Activated CD4-positive, alpha-beta T cell treated with anti-CD3 and anti-CD28 coated beads, Interleukin-2, amount 50 U/mL, for 48 hours (primary cell): Measurements from ENCODE around the gene ILF2.
"Not testable (repeated sequence)": the region's sequence is repeated elsewhere in the genome, so short reads cannot be mapped to it uniquely, and the experiment has no call there.

Experiments
- DNase-seq, 2 experiments: peaks; one replicate each; pipeline ENCODE4 v3.0.0-alpha.2; 2020

ILF2 gene

GRCh38 chr1:153678519-153679336 lies 7.9 kb upstream of the ILF2 start, which contains the start of gene NPR1:
Gene NPR1 (plus strand): TSS chr1:153678688. CDS start chr1:153679109, 421 bp downstream.
- DNase-seq, result peak; percentile 31 to 46

GRCh38 chr1:153677718-153678518 lies 7.1 kb upstream of the ILF2 start:
- DNase-seq, result peak; percentile 56 to 66

GRCh38 chr1:153673511-153673910 lies 2.7 kb upstream of the ILF2 start:
- DNase-seq, result no peak

- peak; percentile 69 to 74 for DNase-seq
Measured at GRCh38 chr1:153671628-153672353, 998 bp upstream of the ILF2 start.

GRCh38 chr1:153670257-153670858 lies 435 bp downstream of the ILF2 start:
- peak in 1 of 2 experiments; percentile 34 for DNase-seq

- no peak for DNase-seq
Measured at GRCh38 chr1:153669606-153670005, 1.2 kb downstream of the ILF2 start.

GRCh38 chr1:153668672-153669071 lies 2.1 kb downstream of the ILF2 start:
- DNase-seq, result not testable (repeated sequence)

- DNase-seq, result no peak
Measured at GRCh38 chr1:153667439-153667838, 3.4 kb downstream of the ILF2 start.

- DNase-seq, result no peak
Measured at GRCh38 chr1:153663211-153663610, 7.6 kb downstream of the ILF2 start.

GRCh38 chr1:153662269-153662668 lies 8.5 kb downstream of the ILF2 start:
- no peak for DNase-seq

- DNase-seq, result no peak
Measured at GRCh38 chr1:153661111-153661708, 9.6 kb downstream of the ILF2 start.

- no peak for DNase-seq
Measured at GRCh38 chr1:153659656-153660055, 11.1 kb downstream of the ILF2 start.

- DNase-seq, result no peak
Measured at GRCh38 chr1:153659175-153659534, 11.6 kb downstream of the ILF2 start.

- DNase-seq, result peak; percentile 92 to 95
Measured at GRCh38 chr1:153658400-153659174, 12.2 kb downstream of the ILF2 start, which contains the start of gene SNAPIN. Gene SNAPIN (plus strand): TSS chr1:153658703. CDS start chr1:153658744, 41 bp downstream.

- DNase-seq, result no peak
Measured at GRCh38 chr1:153655333-153655732, 15.5 kb downstream of the ILF2 start.

- no peak for DNase-seq
Measured at GRCh38 chr1:153652805-153653500, 17.8 kb downstream of the ILF2 start.

GRCh38 chr1:153651771-153652170 lies 19.0 kb downstream of the ILF2 start:
- DNase-seq, result no peak

GRCh38 chr1:153649863-153650235 lies 20.9 kb downstream of the ILF2 start:
- no peak for DNase-seq

- no peak for DNase-seq
Measured at GRCh38 chr1:153649137-153649862, 21.5 kb downstream of the ILF2 start.

GRCh38 chr1:153648000-153648643 lies 22.7 kb downstream of the ILF2 start:
- DNase-seq, result no peak
